Ramos (cell line): ENCODE results near the gene ZSWIM6.

Source experiments
- in situ Hi-C: fragments of 300-500 bp; cut with MboI; formaldehyde crosslinking; loops from one replicate; pipeline ENCODE4 v1.14.3; 2022; ENCODE audit warnings: low sequenced_read_pairs; ENCODE audit not compliant: unreplicated experiment

Gene ZSWIM6

DNA sequence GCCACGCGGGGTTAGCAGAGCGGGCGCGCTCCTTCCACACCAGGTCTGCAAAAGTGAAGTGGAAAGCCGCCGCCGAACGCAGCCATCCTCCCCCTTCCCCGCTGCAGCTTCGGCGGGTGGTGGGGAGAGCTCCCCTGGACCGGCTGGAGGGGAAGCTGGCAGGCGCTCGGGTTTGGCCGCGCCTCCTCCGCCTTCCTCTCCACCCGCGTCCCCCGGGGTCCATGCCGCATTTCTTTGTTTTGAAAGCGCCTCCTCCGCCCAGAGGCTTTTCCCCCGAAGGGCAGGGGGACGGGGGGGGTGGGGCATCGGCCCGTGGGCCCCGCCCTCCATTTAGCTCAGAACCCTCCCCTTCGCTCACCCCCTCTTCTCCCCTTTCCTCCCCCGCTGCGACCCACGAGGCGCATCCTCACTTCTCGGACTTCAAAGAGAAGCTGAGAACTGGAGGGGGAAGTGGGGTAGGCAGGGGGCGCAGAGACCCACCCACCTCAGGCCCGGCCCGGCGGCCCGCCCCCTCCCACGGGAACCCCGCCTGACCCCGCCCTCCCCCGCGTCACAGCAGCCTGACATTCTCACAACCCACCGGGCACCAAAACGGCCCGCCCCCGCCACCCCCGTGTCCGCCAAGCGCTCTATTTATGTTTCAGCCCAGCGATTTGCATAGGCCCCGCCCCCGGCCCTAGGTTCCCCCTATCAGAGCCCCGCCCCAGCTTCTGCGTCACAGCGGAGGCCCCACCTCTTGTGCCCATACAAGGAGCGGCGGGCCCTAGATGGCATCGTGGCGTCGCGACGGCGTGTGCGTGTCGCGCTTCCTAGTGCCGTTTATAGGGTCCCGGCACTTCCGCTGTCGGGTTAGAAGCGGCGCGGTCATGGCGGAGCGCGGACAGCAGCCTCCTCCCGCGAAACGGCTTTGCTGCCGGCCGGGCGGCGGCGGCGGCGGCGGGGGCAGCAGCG is at the start of gene ZSWIM6:
ZSWIM6 (plus strand) TSS at position 852 of the 951 bp plus-strand sequence; CDS start at position 867, 15 bp downstream.
- in situ Hi-C loops, result no loop called here

DNA sequence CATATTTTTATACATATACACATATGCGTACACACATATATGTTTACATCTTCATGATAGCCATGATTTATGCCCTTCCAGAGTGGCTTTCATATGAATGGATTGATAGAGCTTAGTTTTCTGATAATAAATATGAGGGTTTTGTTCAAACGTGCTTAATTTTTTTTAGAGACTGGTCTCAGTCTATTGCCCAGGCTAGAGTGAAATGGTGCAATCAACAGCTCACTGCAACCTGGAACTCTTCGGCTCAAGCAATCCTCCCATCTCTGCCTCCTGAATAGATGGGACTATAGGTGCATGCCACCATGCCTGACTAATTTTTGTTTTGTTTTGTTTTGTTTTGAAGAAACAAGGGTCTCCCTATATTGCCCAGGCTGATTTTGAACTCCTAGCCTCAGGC is 48.6 kb upstream of the ZSWIM6 start:
- in situ Hi-C loops, result no loop called here

DNA sequence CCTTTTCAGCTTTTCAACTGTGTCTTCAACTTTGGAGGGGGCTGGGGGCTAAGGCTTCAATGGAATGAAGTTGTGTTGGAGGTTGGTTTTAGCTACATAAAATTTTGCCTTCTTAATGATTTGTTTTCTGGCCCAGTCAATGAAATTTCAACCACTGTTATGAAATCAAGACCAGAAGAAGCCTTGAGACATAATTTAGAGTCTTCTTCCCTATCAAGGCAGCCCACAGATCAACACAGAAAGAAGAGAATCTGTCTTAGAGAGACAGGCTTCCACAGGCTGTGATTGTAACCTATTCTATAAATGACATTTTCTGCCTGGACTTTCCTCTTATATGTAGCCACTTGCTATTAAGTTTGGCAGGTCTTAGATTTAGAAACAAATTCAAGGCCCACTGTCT is 46.5 kb upstream of the ZSWIM6 start:
- in situ Hi-C loops, result no loop called here

DNA sequence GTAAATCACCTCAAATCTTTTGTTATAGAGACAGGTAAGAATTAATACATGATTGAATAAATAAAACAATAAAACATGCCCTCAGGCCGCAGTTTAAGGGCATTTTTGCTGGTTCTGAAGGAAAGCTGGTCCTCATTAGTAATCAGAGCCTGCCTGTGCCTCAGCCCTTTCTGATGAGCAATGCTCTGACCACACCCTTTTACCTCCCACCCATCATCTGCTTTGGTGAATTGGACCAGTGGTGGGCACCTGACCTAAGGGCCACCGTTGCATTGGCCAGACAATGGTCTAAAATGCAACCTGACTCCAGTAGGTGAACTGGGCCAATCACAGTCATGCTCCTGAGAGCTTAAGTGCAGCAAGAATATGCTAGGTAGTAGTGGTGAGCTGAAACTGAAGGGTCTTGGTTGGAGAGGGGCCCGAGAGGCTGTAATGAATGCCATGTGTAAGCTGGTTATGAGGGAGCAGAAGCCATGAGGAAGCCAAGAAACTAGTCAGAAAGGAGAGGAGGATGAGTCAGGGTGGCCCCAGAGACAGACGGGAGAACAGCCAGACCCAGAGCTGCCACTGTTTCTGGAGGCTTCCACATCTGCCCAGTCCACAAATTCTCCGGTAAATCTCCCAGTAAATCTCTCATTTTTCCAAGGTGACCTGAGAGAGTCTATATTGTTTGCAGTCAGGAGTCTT is 45.5 kb upstream of the ZSWIM6 start:
- in situ Hi-C loops, result no loop called here

DNA sequence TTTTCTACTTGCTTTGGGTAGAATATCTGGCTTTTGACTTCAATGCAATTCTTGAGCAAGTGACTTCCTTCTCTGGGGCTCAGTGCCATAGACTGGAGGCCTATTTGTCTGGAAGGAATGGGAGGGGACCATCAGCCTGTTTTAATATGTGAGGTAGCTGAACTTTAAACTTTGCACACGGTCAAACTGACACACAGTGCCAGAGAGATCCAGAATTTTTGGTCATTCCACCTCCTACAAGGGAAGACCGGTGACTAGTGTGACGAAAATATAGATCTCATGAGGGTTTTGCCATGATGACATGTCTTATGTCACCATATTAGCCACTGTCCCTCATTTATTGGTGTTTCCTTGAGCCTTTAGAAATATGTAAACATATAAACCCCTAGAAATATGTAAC is 44.6 kb upstream of the ZSWIM6 start:
- in situ Hi-C loops, result no loop called here

DNA sequence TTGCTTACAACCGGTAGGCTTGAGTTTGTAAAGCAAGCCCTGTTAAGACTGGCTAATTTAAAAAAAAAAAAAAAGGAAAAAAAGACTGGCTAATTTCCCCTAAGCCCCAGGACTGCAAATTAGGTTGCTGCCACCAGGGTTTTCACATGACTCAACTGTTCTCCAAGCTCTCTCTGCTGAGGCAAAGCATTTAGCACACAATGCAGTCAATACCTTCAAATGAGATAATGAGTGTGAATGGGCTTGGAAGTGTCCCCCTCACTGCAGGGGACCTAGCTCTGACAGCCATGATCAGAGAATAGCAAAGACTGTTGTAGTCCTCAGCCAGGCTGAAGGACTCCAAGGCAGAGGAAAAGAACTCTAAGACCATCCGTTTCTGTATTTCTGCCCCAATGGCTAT is 42.8 kb upstream of the ZSWIM6 start:
- in situ Hi-C loops, result no loop called here

DNA sequence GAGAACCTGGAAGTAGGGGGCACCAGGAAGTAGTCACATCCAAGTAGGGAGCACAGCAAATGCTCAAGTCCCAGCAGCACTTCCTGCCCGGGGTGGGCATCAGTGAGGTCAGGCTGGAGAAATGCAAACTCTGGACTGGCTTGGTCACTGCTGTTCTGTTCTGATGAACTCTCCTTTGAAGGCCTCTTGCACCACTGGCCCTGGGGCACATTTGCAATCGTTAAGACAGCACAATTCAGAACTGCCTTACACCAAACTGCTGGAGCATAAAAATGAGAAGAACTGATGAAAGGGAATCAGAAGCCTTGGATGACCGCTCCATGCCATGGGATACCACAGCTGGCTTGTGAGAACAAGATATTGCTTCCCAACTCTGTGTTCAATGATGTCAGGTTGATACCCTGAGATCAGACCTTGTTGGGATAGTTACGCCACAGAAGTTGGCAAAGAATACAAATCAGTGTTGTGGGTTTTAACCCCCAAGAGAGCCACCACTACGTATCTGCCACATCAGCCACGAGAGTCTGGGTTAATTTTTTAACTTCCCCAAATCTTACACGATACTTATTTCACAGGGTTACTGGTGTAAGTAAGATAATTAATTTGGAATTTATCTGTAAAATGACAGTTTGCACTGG is 42.3 kb upstream of the ZSWIM6 start:
- in situ Hi-C loops, result no loop called here

DNA sequence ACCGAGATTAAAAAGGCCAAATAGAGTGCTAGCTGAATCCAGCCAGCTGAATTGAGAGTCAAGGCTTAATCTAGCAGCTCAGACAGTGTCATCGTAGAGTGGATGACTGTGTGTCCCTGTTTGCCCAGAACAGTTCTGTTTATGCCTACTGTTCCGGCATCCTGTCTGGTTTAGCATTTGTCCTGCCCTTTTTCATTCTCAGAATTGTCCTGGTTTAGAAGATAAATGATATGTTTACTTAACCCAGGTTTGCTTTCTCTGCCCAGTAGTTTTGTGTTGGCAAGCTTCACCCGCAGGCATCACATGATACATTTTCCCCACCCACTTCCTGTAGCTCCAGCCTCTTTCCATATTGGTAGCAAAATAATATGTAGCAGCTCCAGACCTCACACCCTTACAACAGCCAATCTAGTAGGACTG is 41.3 kb upstream of the ZSWIM6 start:
- in situ Hi-C loops, result no loop called here

DNA sequence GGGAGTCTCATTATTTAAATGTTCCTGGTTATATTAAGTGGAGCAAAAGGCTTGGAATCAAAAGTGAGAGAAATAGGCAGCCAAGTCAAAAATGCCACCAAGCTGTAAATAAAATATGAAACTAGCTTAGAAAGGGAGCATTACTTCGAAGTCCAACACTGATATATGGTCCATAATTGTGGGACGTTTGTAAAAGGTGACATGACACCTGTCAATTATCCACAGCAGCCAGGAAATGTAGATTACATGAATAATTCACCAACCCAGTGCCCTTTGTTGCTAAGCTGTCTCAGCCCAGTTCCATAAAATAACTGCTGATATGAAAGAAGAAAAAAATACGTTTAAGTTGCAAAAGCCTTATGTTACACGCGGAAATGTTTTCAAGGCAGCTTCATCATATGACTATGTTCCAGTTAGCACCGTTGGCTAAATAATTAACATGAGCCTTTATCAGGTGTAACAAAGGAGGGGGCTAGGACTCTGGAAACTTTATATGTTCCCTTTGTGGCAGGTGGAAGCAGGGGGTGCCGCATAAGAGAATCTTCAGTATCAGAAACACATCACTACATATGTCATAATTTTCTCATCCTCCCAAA is 39.9 kb upstream of the ZSWIM6 start:
- in situ Hi-C loops, result no loop called here

DNA sequence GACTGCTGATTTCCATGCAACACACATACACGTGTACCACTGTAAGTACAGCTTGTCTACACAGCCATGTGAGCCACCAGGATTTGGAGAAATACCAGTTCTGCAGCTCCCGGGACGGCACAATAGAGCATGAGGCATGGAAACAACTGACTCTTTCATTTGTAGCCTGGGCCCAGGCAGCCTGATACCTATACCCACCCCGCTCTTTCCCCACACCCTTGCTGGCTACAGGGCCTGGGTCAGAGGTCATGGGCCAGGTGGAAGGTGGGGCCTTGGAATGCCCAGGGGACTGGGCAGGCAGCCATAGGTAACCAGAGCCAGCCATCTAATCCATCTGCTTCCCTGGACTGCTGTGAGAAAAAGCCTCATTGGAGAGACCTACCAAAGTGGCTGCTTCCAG is 39.0 kb upstream of the ZSWIM6 start:
- in situ Hi-C loops, result no loop called here

DNA sequence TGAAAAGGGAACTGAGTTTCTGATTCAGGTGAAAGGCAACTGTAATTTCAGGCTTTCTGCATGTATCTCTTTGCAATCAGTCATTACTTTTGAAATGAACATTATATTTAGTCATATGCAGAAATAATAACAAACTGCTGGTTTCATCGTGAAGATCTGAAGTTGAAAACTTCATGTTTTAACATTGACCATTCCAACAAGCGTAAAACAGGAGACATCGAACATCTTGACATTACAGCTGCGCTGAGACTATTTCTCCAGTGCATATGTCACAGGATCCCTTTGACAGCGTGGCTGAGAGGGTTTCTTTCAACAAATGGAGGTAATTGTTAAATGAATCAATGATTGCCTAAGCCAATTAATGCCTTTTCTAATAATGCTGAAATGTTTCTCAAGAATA is 38.2 kb upstream of the ZSWIM6 start:
- in situ Hi-C loops, result no loop called here

DNA sequence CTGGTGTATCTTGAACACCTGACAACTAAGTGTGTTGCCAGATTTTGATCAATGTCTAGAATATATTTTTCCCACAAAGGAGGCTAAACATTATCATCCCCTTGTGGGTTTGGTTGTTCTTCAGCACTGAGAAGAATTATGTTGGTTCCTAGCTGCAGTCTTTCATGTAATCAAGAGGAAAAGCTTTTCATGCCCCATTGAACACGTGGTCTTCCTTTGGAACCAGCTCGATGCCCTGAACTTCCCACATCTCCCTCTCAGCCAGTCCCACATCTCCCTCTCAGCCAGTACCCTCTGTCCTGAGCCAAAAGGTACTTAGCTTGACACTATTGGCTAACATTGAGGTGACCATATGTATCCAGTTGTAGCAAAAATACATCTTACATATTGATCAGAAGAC is 36.7 kb upstream of the ZSWIM6 start:
- in situ Hi-C loops, result no loop called here

DNA sequence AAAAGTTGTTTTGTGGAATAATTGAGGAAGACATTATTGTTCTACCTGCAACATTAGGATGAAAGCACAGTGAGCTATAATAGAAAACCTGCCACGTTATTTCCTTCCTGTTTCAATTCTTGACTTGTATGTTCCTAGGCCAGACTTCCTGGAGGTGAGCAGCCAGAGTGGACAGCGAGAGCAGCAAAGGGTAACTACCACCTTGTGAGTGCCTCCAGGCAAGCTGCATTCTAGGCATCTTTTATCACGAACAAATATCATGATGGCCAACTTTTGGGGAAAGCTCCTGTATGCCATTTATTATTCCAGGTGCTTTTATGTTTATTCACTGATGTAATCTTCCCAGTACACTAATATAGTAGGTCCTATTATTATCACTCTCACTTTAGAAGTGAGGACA is 34.0 kb upstream of the ZSWIM6 start:
- in situ Hi-C loops, result no loop called here

DNA sequence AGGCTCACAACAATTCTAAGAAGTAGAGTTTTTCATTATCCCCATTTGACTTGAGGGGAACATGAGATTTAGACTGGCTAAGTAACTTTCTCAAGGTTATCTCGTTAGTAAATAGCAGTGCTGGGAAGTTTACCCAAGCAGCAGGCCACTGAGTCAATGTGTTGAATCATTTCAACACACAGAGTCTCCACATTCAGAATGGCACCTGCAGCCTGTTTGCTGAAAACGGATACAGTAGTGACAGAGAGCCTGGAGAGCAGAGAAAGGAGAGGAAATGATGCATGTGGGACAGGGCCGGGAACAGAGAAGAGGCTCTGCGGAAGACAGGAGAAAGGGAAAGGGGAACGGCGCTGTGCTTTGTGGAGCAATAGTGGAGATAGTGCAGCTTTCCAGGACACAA is 33.5 kb upstream of the ZSWIM6 start:
- in situ Hi-C loops, result no loop called here

DNA sequence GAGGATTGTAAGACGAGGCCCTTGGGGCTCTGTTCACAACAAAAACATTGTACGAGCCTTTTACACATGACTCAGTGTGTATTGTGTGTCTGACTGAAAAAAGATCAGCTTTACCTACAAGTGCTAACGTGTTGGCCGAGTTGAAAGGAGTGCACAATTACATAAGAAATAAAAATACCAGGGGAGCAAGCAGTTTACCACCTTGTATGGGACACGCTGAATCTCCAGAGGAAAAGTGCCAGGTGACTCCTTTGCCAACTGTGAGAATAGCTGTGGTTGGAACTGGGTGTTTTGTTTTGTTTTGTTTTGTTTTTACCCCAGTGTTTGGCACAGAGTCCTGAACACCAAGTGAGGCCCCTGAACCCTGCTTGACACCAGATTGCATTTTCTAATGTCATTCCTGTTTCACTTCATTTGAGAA is 32.8 kb upstream of the ZSWIM6 start:
- in situ Hi-C loops, result no loop called here

DNA sequence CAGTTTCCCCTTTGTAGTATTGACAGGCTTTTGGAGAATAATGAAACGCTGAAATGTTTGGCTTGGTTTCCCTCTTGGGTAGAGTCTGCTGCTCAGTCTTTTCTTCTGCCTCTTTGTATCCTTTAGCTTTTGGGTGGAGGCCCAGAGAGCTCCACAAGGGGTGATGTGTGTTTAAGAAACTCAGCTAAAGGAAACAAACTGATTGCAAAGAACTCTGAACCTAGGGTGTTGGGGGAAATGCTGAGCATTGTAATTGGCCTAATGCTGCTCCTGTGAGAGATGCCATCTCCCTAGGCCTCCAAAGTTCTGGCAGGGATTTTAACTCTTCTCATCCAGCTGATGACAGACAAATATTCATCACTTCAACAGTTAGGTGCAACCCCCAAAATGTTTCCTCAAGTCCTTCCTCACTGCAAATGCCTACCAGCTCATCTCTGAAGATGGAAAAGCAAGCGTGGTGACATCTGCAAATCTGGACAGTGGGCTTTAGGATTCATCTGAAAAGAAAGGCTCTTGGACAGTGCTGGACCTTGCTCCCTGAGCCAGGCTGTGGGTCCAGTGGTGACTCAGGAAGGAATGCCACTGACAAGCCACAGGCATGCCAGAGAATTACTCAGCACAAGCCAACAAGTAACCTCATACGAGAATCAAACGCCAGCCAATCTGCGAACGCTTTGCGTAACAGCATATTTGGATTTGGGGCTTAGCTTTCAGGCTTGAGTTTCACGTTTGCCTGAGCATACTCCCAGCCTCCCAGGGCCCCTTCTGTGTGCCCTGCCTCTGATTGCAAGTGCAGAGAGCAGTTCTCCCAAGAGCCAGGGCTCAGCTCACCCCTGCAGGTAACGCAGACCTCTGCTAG is 30.5 kb upstream of the ZSWIM6 start:
- in situ Hi-C loops, result no loop called here

DNA sequence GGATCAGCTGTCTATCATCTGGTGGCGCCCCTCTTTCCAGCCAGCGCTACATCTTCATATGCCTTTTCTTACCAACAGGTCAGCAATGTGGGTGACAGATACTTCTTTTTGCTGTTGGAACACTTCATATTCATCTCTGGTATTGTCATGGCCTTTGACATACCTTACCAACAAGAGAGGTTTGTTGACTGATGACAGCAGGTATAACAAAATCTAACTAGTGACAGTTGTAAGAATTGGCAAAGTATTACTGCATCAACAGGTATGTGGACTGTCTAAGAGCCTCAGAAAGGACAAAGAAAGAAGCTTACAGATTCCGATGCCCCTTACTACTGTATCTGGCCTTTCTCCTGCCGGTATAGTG is 29.9 kb upstream of the ZSWIM6 start:
- in situ Hi-C loops, result no loop called here

DNA sequence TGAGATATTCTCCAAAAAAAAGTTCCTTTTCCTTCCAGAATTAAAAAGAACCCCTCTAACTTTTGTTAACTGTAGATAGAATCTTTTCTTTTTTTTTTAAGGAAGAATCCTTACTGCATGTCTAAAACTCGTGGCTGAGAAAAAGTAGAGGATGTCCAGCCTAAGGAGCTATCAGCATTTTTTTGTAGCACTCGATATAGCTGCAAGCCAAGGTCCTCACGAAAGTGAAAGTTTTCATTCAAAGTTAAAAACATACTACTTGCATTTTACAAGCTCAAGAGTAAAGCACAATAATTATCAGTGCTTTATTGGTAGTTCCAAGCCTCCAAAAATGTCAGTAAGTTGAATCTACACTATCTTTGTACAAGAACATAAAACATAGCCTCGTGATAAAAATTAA is 28.7 kb upstream of the ZSWIM6 start:
- in situ Hi-C loops, result no loop called here

DNA sequence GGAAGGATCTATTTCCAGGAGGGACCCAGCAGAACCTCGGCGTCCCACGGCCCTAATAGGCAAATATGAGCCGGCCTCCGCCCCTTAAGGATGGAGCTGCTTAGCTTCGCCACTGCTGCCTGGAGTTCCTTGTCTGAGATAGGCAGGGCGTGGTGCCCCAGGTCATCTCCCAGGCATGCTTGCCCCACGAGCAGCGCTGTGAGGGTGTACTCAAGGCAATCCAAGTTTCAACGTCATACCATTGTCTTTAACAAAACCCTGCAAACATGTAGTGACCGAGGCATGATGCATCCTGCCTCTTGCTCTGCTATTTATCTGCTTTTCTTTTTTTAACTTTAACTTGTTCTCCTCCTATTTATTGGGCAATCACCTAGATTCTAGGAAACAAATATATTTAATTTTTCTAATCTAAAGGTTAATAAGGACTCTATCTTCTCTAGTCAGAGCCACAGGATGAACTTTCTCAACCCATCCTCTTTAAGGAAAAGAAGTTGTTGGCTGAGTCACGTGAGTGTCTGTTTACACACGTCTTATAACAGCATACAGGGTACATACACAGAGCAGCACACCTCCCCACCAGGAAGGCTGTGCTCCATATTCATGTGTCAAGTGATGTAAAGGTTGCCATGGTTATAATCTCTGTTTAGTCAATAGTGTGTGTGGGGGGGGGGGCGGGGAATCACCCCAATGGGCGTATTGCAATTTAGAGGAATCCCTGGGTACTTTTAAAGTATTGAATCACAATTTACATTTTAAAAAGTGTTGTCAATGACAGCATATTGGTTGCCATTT is 27.3 kb upstream of the ZSWIM6 start:
- in situ Hi-C loops, result no loop called here
